GM23248 (cell line): ENCODE results near the gene CENPP.

Experiments
- EZH2 ChIP-seq: fragments of 200-600 bp; sonication (generic); IDR thresholded peaks from 2 replicates; pipeline ENCODE4 v1.6.1; 2018; ENCODE audit warnings: antibody characterized with exemption, mild to moderate bottlenecking; ENCODE audit not compliant: insufficient read depth, poor library complexity, severe bottlenecking
- EZH2phosphoT487 ChIP-seq: fragments of 200-600 bp; sonication (generic); IDR thresholded peaks from 2 replicates; pipeline ENCODE4 v1.6.1; 2018; ENCODE audit warnings: antibody characterized with exemption, moderate library complexity, mild to moderate bottlenecking, low read depth; ENCODE audit not compliant: insufficient read depth

- no peak for TF ChIP-seq EZH2
- no peak for TF ChIP-seq EZH2phosphoT487
Observed at GRCh38 chr9:92315456-92315855, 10.3 kb upstream of the CENPP start.
